ENCODE data around the gene GJB1. TPM values are rescaled to one million over a fixed set of nuclear protein-coding genes. Genes with fewer than 3 reads are reported as not detected.
A peak's percentile ranks its signal among the peaks of the same experiment; 100 is the strongest.

GJB1 gene
- total RNA-seq, 1 experiment from 2014 or later = not detected

- DNase-seq = peak; percentile 34
- no peak overlapping the region for H3K9ac ChIP-seq (ENCODE audit: low read length)
- H3K9me3 ChIP-seq (ENCODE audit: low read length) = no peaks in the 10 kb centered on the region
- TF ChIP-seq CTCF (conservative IDR thresholded peaks at IDR 0.05; ENCODE audit: low read depth, low read length) (no peak), EZH2phosphoT487 (IDR thresholded peaks at IDR 0.05; ENCODE audit: borderline replicate concordance, low read length) (no peak), EZH2 (IDR thresholded peaks at IDR 0.05; ENCODE audit: low read length, unreplicated experiment) (no peak)
- no peak overlapping the region for H3K27ac ChIP-seq (ENCODE audit: low read length)
- H3K36me3 ChIP-seq (ENCODE audit: low read depth, low read length) = no peaks in the 10 kb centered on the region
- H3K4me3 ChIP-seq (ENCODE audit: low read length) = no peak overlapping the region
- H3K9me2 ChIP-seq (replicated peaks; ENCODE audit: low read length) = no peaks in the 10 kb centered on the region
- no peaks in the 10 kb centered on the region for H3K79me2 ChIP-seq (ENCODE audit: low read length)
- ATAC-seq = no peak
- H3K4me1 ChIP-seq (ENCODE audit: insufficient read depth, low read length) = peaks cover 11% of the 10 kb centered on the region
- intact Hi-C loops (cut with micrococcal nuclease) = loop anchor here (10.0 kb wide), 1 partner anchor 100 kb away; the partner anchor contains the start of gene NONO
- BruUV-seq (replicated peaks) = no TSS peak
- H4K20me1 ChIP-seq (ENCODE audit: low read length) = no peaks in the 10 kb centered on the region
- H3F3A ChIP-seq (ENCODE audit: low read length, unreplicated experiment) = no peaks in the 10 kb centered on the region
- CTCF ChIA-PET = no interaction called here
- no peak overlapping the region for H3K4me2 ChIP-seq (ENCODE audit: low read length)
- H2AFZ ChIP-seq (ENCODE audit: low read length) = no peak overlapping the region
- no peaks in the 10 kb centered on the region for H3K27me3 ChIP-seq (ENCODE audit: low read length)
- POLR2A ChIA-PET (ENCODE audit: unreplicated experiment) = no interaction called here
Observed at GRCh38 chrX:71184803-71185495, 38.1 kb upstream of the GJB1 start.

GRCh38 chrX:71191248-71191647 is 31.8 kb upstream of the GJB1 start:
- no peak for TF ChIP-seq EZH2phosphoT487 (IDR thresholded peaks at IDR 0.05; ENCODE audit: borderline replicate concordance, low read length)
- Histone ChIP-seq H3K79me2 (ENCODE audit: low read length) (no peaks in the 10 kb centered on the region), H3K9ac (ENCODE audit: low read length) (no peak overlapping the region), H3K4me2 (ENCODE audit: low read length) (no peak overlapping the region), H3K4me1 (ENCODE audit: insufficient read depth, low read length) (no peaks in the 10 kb centered on the region), H3K27me3 (ENCODE audit: low read length) (no peaks in the 10 kb centered on the region), H3K27ac (ENCODE audit: low read length) (no peak overlapping the region), H3F3A (ENCODE audit: low read length, unreplicated experiment) (no peaks in the 10 kb centered on the region), H3K9me2 (replicated peaks; ENCODE audit: low read length) (no peaks in the 10 kb centered on the region), H3K4me3 (ENCODE audit: low read length) (no peak overlapping the region), H3K9me3 (ENCODE audit: low read length) (no peaks in the 10 kb centered on the region), H3K36me3 (ENCODE audit: low read depth, low read length) (no peaks in the 10 kb centered on the region), H4K20me1 (ENCODE audit: low read length) (no peaks in the 10 kb centered on the region), H2AFZ (ENCODE audit: low read length) (no peak overlapping the region)
- no TSS peak for BruUV-seq (replicated peaks)
- no peak for DNase-seq
- intact Hi-C loops (cut with micrococcal nuclease) = no loop called here
- ATAC-seq = no peak
- ChIA-PET CTCF (no interaction called here), POLR2A (ENCODE audit: unreplicated experiment) (no interaction called here)

GRCh38 chrX:71195964-71196649 is 26.9 kb upstream of the GJB1 start:
- H3K9me3 ChIP-seq (ENCODE audit: low read length) = no peaks in the 10 kb centered on the region
- BruUV-seq (replicated peaks) = no TSS peak
- DNase-seq (no peak), ATAC-seq (no peak)
- intact Hi-C loops (cut with micrococcal nuclease) = no loop called here
- H3K79me2 ChIP-seq (ENCODE audit: low read length) = no peaks in the 10 kb centered on the region
- H3K9me2 ChIP-seq (replicated peaks; ENCODE audit: low read length) = no peaks in the 10 kb centered on the region
- no peaks in the 10 kb centered on the region for H3K4me1 ChIP-seq (ENCODE audit: insufficient read depth, low read length)
- TF ChIP-seq EZH2 (IDR thresholded peaks at IDR 0.05; ENCODE audit: low read length, unreplicated experiment) (no peak), CTCF (conservative IDR thresholded peaks at IDR 0.05; ENCODE audit: low read depth, low read length) (no peak), EZH2phosphoT487 (IDR thresholded peaks at IDR 0.05; ENCODE audit: borderline replicate concordance, low read length) (no peak)
- ChIA-PET POLR2A (ENCODE audit: unreplicated experiment) (no interaction called here), CTCF (no interaction called here)
- no peak overlapping the region for H2AFZ ChIP-seq (ENCODE audit: low read length)
- H3K4me2 ChIP-seq (ENCODE audit: low read length) = no peak overlapping the region
- no peak overlapping the region for H3K9ac ChIP-seq (ENCODE audit: low read length)
- no peaks in the 10 kb centered on the region for H3K27me3 ChIP-seq (ENCODE audit: low read length)
- no peak overlapping the region for H3K4me3 ChIP-seq (ENCODE audit: low read length)
- H4K20me1 ChIP-seq (ENCODE audit: low read length) = no peaks in the 10 kb centered on the region
- no peaks in the 10 kb centered on the region for H3F3A ChIP-seq (ENCODE audit: low read length, unreplicated experiment)
- no peak overlapping the region for H3K27ac ChIP-seq (ENCODE audit: low read length)
- no peaks in the 10 kb centered on the region for H3K36me3 ChIP-seq (ENCODE audit: low read depth, low read length)

All from PC-3 (cell line).